K562 (cell line): ENCODE measurements around the gene ACTR1B. TPM values are rescaled to one million over a fixed set of nuclear protein-coding genes. Genes with fewer than 3 reads are reported as not detected.

Source experiments
- BCOR ChIP-seq: fragments of 450-650 bp; IDR thresholded peaks from 2 replicates; pipeline ENCODE4 v1.6.1; 2016
- DMBX1 ChIP-seq: fragments of 250-450 bp; sonication (Bioruptor Pico); IDR thresholded peaks from 2 replicates; pipeline ENCODE4 v1.8.0; 2022; ENCODE audit warnings: inconsistent platforms, mild to moderate bottlenecking, moderate library complexity, borderline replicate concordance
- E2F6 ChIP-seq, 2 experiments: IDR thresholded peaks; 2 replicates each; pipeline ENCODE4 v1.6.1; 2011; ENCODE audit warnings: borderline replicate concordance in 1 of 2, control low read depth in 1 of 2, low read depth in 1 of 2, low read length in 1 of 2, mild to moderate bottlenecking in 1 of 2, mixed read lengths in 1 of 2, moderate library complexity in 1 of 2; ENCODE audit not compliant: insufficient read depth in 1 of 2, insufficient read length in 1 of 2, poor library complexity in 1 of 2, severe bottlenecking in 1 of 2; ENCODE audit errors: extremely low read depth in 1 of 2
- EGR1 ChIP-seq: fragments of 450-650 bp; conservative IDR thresholded peaks from 2 replicates; pipeline ENCODE4 v1.6.1; 2017; ENCODE audit warnings: mild to moderate bottlenecking
- EWSR1 ChIP-seq: fragments of 450-650 bp; IDR thresholded peaks from 2 replicates; pipeline ENCODE4 v1.6.1; 2018; ENCODE audit warnings: borderline replicate concordance, mild to moderate bottlenecking, low read depth, moderate library complexity; ENCODE audit not compliant: partially characterized antibody
- GABPA ChIP-seq: fragments of 200-800 bp; sonication (Bioruptor generic); conservative IDR thresholded peaks from 2 replicates; pipeline ENCODE4 v1.6.1; 2016; ENCODE audit warnings: low read depth, missing genetic modification characterization, missing compliant biosample characterization
- MYC ChIP-seq, 2 experiments: fragments of 250-450 bp in 1 of 2; sonication (Bioruptor Pico) in 1 of 2; IDR thresholded peaks; 2 replicates each; pipeline versions ENCODE4 v1.5.1 to v1.6.1; 2012 to 2021; ENCODE audit warnings: low read depth in 2 of 2, borderline replicate concordance in 1 of 2, improper control_type of control experiment in 1 of 2, low read length in 1 of 2, mild to moderate bottlenecking in 1 of 2, moderate library complexity in 1 of 2
- NR2C1 ChIP-seq, 2 experiments: fragments of 450-650 bp; IDR thresholded peaks; 2 replicates each; pipeline ENCODE4 v1.6.1; 2017; ENCODE audit warnings: mild to moderate bottlenecking in 2 of 2, antibody characterized with exemption in 1 of 2, inconsistent platforms in 1 of 2, missing compliant biosample characterization in 1 of 2, missing genetic modification characterization in 1 of 2
- NR4A1 ChIP-seq, 2 experiments: fragments of 250-450 bp in 1 of 2; fragments of 450-650 bp in 1 of 2; sonication (Bioruptor Pico) in 1 of 2; IDR thresholded peaks; 2 replicates each; pipeline versions ENCODE4 v1.4.0 to v1.6.1; 2016 to 2020; ENCODE audit warnings: mild to moderate bottlenecking in 2 of 2, missing compliant biosample characterization in 1 of 2, missing genetic modification characterization in 1 of 2, moderate library complexity in 1 of 2
- PCBP2 ChIP-seq: fragments of 200-400 bp; formaldehyde crosslinking; IDR thresholded peaks from 2 replicates; pipeline ENCODE4 v1.6.1; 2018; ENCODE audit warnings: low read length, low read depth, mild to moderate bottlenecking, moderate library complexity; ENCODE audit not compliant: poor library complexity, severe bottlenecking
- RB1 ChIP-seq: fragments of 450-650 bp; IDR thresholded peaks from 2 replicates; pipeline ENCODE4 v1.6.1; 2017; ENCODE audit warnings: low read depth, mild to moderate bottlenecking
- REST ChIP-seq, 2 experiments: fragments of 450-650 bp; formaldehyde crosslinking in 1 of 2; IDR thresholded peaks; 2 replicates each; pipeline versions ENCODE4 v1.4.0 to v1.6.1; 2014 to 2020; ENCODE audit warnings: mild to moderate bottlenecking in 2 of 2, borderline replicate concordance in 1 of 2, low read depth in 1 of 2
- SREBF2 ChIP-seq: sonication (generic); formaldehyde crosslinking; IDR thresholded peaks from 2 replicates; pipeline ENCODE4 v1.4.0; 2020; ENCODE audit warnings: mild to moderate bottlenecking, missing genetic modification reagents
- TCF3 ChIP-seq: sonication (generic); formaldehyde crosslinking; IDR thresholded peaks from 2 replicates; pipeline ENCODE4 v1.4.0; 2020; ENCODE audit warnings: mild to moderate bottlenecking, missing genetic modification reagents
- U2AF1 ChIP-seq: fragments of 200-400 bp; formaldehyde crosslinking; optimal IDR thresholded peaks from 2 replicates; pipeline ENCODE3; 2017; ENCODE audit warnings: mild to moderate bottlenecking, low read depth, low read length, moderate library complexity
- polyA plus RNA-seq, 8 experiments: library from polyadenylated mRNA; depleted of rRNA in 4 of 8; stranded (reverse) in 5 of 8; unstranded in 3 of 8; fragments of >200 nt; fragmentation: Nextera tagmentation in 2 of 8; fragmentation: Illumina TruSeq in 1 of 8; extraction: Ambion mirVana in 2 of 8; extraction: Trizol in 1 of 8; gene quantifications; 2 replicates each; pipeline versions ENCODE4 v1.2.1 to v1.2.3, GENCODE V29; 2011 to 2014; ENCODE audit warnings: inconsistent platforms in 1 of 8, missing spikeins in 1 of 8
- total RNA-seq, 7 experiments: library from RNA; depleted of rRNA in 6 of 7; stranded (reverse); fragments of >200 nt in 6 of 7; fragmentation: Illumina TruSeq in 2 of 7; extraction: Trizol in 2 of 7; gene quantifications; 2 replicates each; pipeline versions ENCODE4 v1.2.1 to v1.2.3, GENCODE V29; 2011 to 2021; ENCODE audit warnings: low replicate concordance in 1 of 7
- TF ChIP-seq, protein P1 (sequence below): fragments of 250-450 bp; sonication (Bioruptor Pico); IDR thresholded peaks from 2 replicates; pipeline ENCODE4 v1.9.0; 2021; ENCODE audit warnings: mild to moderate bottlenecking

ACTR1B gene
- total and polyA plus RNA-seq, 9 of the 15 experiments (the other 6 are each of a cell fraction or from before 2014, with no cell fraction given): 0.49 to 42.3 (median 22.5) TPM

GRCh38 chr2:97699765-97700444 is 36.1 kb upstream of the ACTR1B start (continued):
- TF ChIP-seq REST (IDR thresholded peaks at IDR 0.05; ENCODE audit: borderline replicate concordance): peak; percentile 73
- no peak for TF ChIP-seq REST (CRISPR knock-in tag; IDR thresholded peaks at IDR 0.05; ENCODE audit: low read depth)
- TF ChIP-seq U2AF1: no peak
- peak; percentile 62; the same call in 1 of the 2 replicates for TF ChIP-seq DMBX1 (CRISPR knock-in tag)
- no peak for TF ChIP-seq GABPA (tag)
- TF ChIP-seq EWSR1: no peak
- no peak for TF ChIP-seq EGR1
- no peak for TF ChIP-seq NR2C1 (IDR thresholded peaks at IDR 0.05)
- no peak for TF ChIP-seq NR2C1 (tag; IDR thresholded peaks at IDR 0.05)
- TF ChIP-seq PCBP2: no peak
- TF ChIP-seq NR4A1 (CRISPR knock-in tag; IDR thresholded peaks at IDR 0.05): no peak
- 0 out of 2 replicates have a peak, but pooled peaks have one; percentile 63 for TF ChIP-seq NR4A1 (tag; IDR thresholded peaks at IDR 0.05)
- TF ChIP-seq E2F6 (IDR thresholded peaks at IDR 0.05; ENCODE audit: borderline replicate concordance in 1 of 2, extremely low read depth in 1 of 2, insufficient read depth in 1 of 2, insufficient read length in 1 of 2, low read depth in 1 of 2, low read length in 1 of 2, poor library complexity in 1 of 2, severe bottlenecking in 1 of 2): peak; percentile 72 to 84
- TF ChIP-seq SREBF2 (CRISPR knock-in tag): no peak
- TF ChIP-seq TCF3: no peak
- TF ChIP-seq, protein P1, sequence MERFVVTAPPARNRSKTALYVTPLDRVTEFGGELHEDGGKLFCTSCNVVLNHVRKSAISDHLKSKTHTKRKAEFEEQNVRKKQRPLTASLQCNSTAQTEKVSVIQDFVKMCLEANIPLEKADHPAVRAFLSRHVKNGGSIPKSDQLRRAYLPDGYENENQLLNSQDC: no peak
- peak; percentile 82 for TF ChIP-seq MYC (IDR thresholded peaks at IDR 0.05; ENCODE audit: low read depth, low read length)
- TF ChIP-seq MYC (CRISPR knock-in tag; IDR thresholded peaks at IDR 0.05; ENCODE audit: borderline replicate concordance, low read depth): no peak
- peak; percentile 61 for TF ChIP-seq RB1
- no peak for TF ChIP-seq BCOR
